PC-9 (cell line): Measurements from ENCODE around the gene SMAP2.

Experiments used
- EZH2 ChIP-seq: fragments of 200-600 bp; sonication (generic); IDR thresholded peaks from 2 replicates; pipeline ENCODE4 v1.8.0; 2017; ENCODE audit warnings: antibody characterized with exemption, low read depth
- TF ChIP-seq, protein P1 (sequence below): fragments of 200-600 bp; sonication (generic); conservative IDR thresholded peaks from 2 replicates; pipeline ENCODE4 v1.6.1; 2017; ENCODE audit warnings: mixed run types, antibody characterized with exemption, mild to moderate bottlenecking, moderate library complexity

DNA sequence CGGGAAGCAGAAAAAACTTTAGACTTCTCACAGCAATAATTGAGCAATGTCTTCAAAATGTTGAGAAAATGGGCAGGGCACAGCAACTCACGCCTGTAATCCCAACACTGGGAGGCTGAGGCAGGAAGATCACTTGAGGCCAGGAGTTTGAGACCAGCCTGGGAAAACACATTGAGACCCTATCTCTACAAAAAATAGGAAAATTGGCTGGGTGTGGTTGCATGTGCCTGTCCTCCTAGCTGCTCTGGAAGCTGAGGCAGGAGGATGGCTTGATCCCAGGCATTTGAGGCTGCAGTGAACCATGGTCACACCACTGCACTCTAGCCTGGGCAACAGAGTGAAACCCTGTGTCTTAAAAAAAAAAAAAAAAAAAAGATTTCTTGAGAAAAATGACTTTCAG, 95.8 kb downstream of the SMAP2 start:
- no peak for TF ChIP-seq EZH2
- TF ChIP-seq, protein P1, sequence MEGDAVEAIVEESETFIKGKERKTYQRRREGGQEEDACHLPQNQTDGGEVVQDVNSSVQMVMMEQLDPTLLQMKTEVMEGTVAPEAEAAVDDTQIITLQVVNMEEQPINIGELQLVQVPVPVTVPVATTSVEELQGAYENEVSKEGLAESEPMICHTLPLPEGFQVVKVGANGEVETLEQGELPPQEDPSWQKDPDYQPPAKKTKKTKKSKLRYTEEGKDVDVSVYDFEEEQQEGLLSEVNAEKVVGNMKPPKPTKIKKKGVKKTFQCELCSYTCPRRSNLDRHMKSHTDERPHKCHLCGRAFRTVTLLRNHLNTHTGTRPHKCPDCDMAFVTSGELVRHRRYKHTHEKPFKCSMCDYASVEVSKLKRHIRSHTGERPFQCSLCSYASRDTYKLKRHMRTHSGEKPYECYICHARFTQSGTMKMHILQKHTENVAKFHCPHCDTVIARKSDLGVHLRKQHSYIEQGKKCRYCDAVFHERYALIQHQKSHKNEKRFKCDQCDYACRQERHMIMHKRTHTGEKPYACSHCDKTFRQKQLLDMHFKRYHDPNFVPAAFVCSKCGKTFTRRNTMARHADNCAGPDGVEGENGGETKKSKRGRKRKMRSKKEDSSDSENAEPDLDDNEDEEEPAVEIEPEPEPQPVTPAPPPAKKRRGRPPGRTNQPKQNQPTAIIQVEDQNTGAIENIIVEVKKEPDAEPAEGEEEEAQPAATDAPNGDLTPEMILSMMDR, result no peak
